Measurements from ENCODE around the gene CASKIN1. TPM values are rescaled to one million over a fixed set of nuclear protein-coding genes. Genes with fewer than 3 reads are reported as not detected.

The CASKIN1 gene
- total and polyA plus RNA-seq, 4 donors = 0.09 to 0.35 (median 0.12) TPM

DNA sequence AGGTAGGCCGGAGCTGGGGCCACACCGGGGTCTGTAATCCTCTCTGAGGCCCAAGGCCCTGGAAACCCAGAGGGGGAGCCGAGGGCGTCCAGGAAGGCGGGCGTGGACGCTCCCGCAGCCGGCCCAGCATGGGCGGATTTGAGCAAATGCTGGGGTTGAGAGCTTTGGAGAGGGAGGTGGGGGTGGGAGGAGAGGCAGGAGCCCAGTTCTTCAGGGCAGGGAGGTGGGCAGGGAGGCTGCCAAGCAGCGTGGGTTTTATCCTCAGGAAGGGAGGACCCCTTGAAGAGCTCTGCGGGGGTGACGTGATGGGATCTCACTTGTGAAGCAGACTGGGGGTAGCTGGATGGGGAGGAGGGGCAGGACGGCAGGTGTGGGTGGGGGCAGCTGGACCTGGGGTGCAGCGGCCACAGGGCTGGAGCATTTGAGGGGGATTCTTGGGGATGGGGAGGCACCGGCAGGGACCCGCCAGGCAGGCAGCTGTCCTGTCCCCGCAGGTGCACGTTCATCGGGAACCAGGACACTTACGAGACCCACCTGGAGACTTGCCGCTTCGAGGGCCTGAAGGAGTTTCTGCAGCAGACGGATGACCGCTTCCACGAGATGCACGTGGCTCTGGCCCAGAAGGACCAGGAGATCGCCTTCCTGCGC is 23.6 kb downstream of the CASKIN1 start:
- DNase-seq (no peak), ATAC-seq (ENCODE audit: insufficient read depth, low FRiP score) (no peak)
- no peaks in the 10 kb centered on the region for H3K27me3 ChIP-seq (ENCODE audit: control insufficient read depth in 3 of 3, insufficient read depth in 3 of 3, low read length in 2 of 3)
- no peak overlapping the region for H3K4me3 ChIP-seq
- H3K27ac ChIP-seq (ENCODE audit: low read depth in 1 of 2, low read length in 1 of 2) = no peak overlapping the region
- no peaks in the 10 kb centered on the region for H3K9me3 ChIP-seq (ENCODE audit: control insufficient read depth in 4 of 4, insufficient read depth in 3 of 4, low read length in 3 of 4)
- WGBS, 2 donors = 93 to 96% methylated on average over 29 of the region's 29 CpGs
- TF ChIP-seq, protein P1, sequence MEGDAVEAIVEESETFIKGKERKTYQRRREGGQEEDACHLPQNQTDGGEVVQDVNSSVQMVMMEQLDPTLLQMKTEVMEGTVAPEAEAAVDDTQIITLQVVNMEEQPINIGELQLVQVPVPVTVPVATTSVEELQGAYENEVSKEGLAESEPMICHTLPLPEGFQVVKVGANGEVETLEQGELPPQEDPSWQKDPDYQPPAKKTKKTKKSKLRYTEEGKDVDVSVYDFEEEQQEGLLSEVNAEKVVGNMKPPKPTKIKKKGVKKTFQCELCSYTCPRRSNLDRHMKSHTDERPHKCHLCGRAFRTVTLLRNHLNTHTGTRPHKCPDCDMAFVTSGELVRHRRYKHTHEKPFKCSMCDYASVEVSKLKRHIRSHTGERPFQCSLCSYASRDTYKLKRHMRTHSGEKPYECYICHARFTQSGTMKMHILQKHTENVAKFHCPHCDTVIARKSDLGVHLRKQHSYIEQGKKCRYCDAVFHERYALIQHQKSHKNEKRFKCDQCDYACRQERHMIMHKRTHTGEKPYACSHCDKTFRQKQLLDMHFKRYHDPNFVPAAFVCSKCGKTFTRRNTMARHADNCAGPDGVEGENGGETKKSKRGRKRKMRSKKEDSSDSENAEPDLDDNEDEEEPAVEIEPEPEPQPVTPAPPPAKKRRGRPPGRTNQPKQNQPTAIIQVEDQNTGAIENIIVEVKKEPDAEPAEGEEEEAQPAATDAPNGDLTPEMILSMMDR (IDR thresholded peaks at IDR 0.05; ENCODE audit: control extremely low read depth, extremely low read depth) = no peak
- peaks cover 4 to 80% (median 15%) of the 10 kb centered on the region in 4 donors for H3K36me3 ChIP-seq (ENCODE audit: control insufficient read depth in 4 of 4, insufficient read depth in 4 of 4, low read length in 4 of 4)
- no peak overlapping the region for H3K9ac ChIP-seq (ENCODE audit: insufficient read depth in 1 of 2, low read length in 2 of 2)
- peaks cover 0 to 3% (median 0%) of the 10 kb centered on the region in 5 donors for H3K4me1 ChIP-seq (ENCODE audit: control insufficient read depth in 5 of 5, insufficient read depth in 5 of 5, low read length in 5 of 5)

DNA sequence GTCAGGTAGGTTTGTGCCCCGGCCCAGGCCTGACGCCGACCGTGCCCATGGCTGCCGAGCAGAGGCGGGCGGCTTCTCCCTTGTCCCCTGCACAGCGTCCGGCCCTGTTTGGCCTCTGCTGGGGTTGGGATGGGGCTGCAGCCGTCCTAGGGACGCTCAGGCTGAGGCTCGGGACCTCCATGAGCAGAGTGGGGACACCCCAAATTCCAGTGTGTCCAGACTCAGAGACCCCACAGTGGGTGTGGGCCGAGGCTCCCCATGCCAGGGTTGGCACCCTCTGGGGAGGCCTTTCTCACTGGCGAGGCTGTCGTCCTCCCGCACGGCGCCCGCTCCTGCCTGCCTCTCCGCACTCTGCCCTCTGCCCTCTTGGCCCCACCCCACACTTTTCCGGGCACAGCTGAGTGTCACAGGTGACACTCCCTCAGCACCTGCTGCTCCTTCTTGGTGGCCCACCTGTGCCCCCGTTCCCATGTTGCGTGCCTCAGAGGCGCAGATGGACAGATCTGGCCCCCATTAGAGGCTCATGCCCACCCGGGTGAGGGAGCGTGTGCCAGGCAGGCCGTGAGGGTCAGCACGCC is 24.7 kb downstream of the CASKIN1 start:
- no peak overlapping the region for H3K9ac ChIP-seq (ENCODE audit: insufficient read depth in 1 of 2, low read length in 2 of 2)
- WGBS, 2 donors = 85 to 92% methylated on average over 28 of the region's 28 CpGs
- no peaks in the 10 kb centered on the region for H3K9me3 ChIP-seq (ENCODE audit: control insufficient read depth in 4 of 4, insufficient read depth in 3 of 4, low read length in 3 of 4)
- TF ChIP-seq, protein P1 (IDR thresholded peaks at IDR 0.05; ENCODE audit: control extremely low read depth, extremely low read depth) = no peak
- H3K27me3 ChIP-seq (ENCODE audit: control insufficient read depth in 3 of 3, insufficient read depth in 3 of 3, low read length in 2 of 3) = no peaks in the 10 kb centered on the region
- H3K4me3 ChIP-seq = peak overlapping the region; percentile 47
- H3K4me1 ChIP-seq (ENCODE audit: control insufficient read depth in 5 of 5, insufficient read depth in 5 of 5, low read length in 5 of 5) = peaks cover 0 to 3% (median 0%) of the 10 kb centered on the region in 5 donors
- peaks cover 4 to 74% (median 13%) of the 10 kb centered on the region in 4 donors for H3K36me3 ChIP-seq (ENCODE audit: control insufficient read depth in 4 of 4, insufficient read depth in 4 of 4, low read length in 4 of 4)
- ATAC-seq (ENCODE audit: insufficient read depth, low FRiP score) (no peak), DNase-seq (no peak)
- H3K27ac ChIP-seq (ENCODE audit: low read depth in 1 of 2, low read length in 1 of 2) = peak overlapping the region in 1 of 2 donors; percentile 34

DNA sequence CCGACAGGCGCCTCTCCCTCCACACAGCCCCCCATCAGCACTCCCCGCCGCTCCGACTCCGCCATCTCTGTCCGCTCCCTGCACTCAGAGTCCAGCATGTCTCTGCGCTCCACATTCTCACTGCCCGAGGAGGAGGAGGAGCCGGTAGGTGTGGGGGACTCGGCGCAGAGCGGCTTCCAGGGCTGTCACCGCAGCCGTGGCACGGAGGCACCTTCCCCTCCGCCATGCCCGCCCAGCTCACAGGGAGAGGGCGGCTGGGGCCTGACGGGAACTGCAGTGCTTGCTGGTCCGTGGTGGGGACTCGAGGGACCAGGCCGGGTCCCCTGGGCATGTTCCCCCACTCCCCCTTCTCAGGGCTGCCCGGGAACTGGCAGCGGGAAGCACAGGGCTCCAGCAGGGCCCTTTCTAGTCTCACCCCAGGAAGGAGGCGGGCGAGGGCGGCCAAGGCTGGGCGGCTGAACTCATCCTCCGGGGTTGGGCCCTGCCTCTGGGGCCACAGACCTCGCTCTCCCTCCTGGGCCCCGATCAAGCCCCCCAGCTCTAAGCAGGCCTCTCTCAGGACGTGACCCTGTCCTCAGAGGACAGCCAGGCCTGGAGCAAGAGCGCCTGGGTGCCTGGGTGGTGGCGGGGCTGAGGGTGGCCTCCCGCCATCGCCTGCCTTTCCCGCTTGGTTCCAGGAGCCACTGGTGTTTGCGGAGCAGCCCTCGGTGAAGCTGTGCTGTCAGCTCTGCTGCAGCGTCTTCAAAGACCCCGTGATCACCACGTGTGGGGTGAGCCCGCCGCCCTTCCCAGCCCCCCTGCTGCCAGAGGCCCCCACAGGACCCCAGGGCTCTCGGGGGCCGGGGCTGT is 25.6 kb downstream of the CASKIN1 start:
- peak overlapping the region in 1 of 2 donors; percentile 83 for H3K27ac ChIP-seq (ENCODE audit: low read depth in 1 of 2, low read length in 1 of 2)
- ATAC-seq (ENCODE audit: insufficient read depth, low FRiP score) (no peak), DNase-seq (no peak)
- peaks cover 0 to 3% (median 0%) of the 10 kb centered on the region in 5 donors for H3K4me1 ChIP-seq (ENCODE audit: control insufficient read depth in 5 of 5, insufficient read depth in 5 of 5, low read length in 5 of 5)
- H3K9ac ChIP-seq (ENCODE audit: insufficient read depth in 1 of 2, low read length in 2 of 2) = no peak overlapping the region
- no peaks in the 10 kb centered on the region for H3K27me3 ChIP-seq (ENCODE audit: control insufficient read depth in 3 of 3, insufficient read depth in 3 of 3, low read length in 2 of 3)
- peaks cover 4 to 69% (median 13%) of the 10 kb centered on the region in 4 donors for H3K36me3 ChIP-seq (ENCODE audit: control insufficient read depth in 4 of 4, insufficient read depth in 4 of 4, low read length in 4 of 4)
- no peaks in the 10 kb centered on the region for H3K9me3 ChIP-seq (ENCODE audit: control insufficient read depth in 4 of 4, insufficient read depth in 3 of 4, low read length in 3 of 4)
- WGBS, 2 donors = 78 to 79% methylated on average over 47 of the region's 47 CpGs
- peak overlapping the region; percentile 47 for H3K4me3 ChIP-seq
- TF ChIP-seq, protein P1 (IDR thresholded peaks at IDR 0.05; ENCODE audit: control extremely low read depth, extremely low read depth) = no peak

Measured in lung (tissue), 12 donors.